Measurements from ENCODE around the gene USP22. TPM values are rescaled to one million over a fixed set of nuclear protein-coding genes. Genes with fewer than 3 reads are reported as not detected.

The USP22 gene
- polyA plus RNA-seq, 1 donor (not counting 4 experiments of a cell fraction or from before 2014, with no cell fraction given), result 111 TPM

DNA sequence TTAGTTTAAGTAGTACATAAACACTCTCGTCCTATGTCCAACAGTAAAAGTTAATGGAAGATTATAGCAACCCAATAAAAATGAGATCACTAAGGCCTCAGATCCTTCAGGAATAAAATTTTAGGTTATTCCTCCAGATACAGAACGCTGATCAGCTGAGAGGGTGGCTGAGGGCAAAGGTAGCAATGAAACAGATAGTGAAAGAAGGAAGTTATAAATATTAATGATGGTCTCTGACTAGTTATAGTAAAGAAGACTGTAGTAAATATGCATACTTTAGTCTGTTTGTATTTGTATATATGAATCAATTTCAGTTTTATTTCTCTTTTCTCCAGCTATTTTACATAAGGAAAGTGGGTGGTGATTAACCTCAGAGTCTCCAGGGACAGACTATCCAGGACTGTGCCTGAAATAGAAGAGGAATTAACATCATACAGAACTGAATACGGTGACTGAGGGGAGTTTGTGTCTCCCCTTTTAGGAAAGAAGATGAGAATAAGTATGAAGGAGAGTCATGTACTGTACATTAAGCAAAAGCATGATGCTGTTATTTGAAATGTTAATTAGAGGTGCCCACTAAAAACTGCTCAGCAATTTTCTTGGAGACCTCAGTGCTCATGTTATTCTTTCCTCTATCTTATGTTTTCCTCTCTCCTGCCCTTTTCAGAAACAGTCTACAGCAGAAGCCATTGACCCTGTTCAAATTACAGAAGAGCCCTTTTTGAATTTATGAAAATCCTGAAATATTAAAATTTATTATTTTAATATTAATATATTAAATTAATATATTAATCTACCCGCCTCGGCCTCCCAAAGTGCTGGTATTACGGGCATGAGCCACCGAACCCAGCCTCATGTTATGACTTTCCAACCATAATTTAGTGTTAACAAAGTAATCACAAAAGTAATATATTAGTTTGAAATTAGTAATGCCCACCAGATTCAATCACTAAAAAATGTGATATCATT, 47.4 kb upstream of the USP22 start:
- Histone ChIP-seq H3K79me2 (ENCODE audit: control insufficient read depth, insufficient read depth, low read length) (no peaks in the 10 kb centered on the region), H2AFZ (ENCODE audit: control insufficient read depth, low read length) (no peak overlapping the region), H3K4me1 (ENCODE audit: control insufficient read depth, extremely low read depth, insufficient read depth, low read length) (no peaks in the 10 kb centered on the region), H3K4me2 (ENCODE audit: control insufficient read depth, extremely low read depth, insufficient read depth, low read depth, low read length) (no peak overlapping the region), H3K9me3 (ENCODE audit: control insufficient read depth, low read depth, low read length) (no peaks in the 10 kb centered on the region), H3K27ac (ENCODE audit: control insufficient read depth, insufficient read depth, low read length) (no peak overlapping the region), H3K4me3 (ENCODE audit: control insufficient read depth in 2 of 3, extremely low read depth in 1 of 3, insufficient read depth in 2 of 3, low read depth in 1 of 3, low read length in 3 of 3) (no peak overlapping the region), H3K27me3 (ENCODE audit: control insufficient read depth, extremely low read depth, insufficient read depth, low read length) (no peaks in the 10 kb centered on the region), H3K9ac (ENCODE audit: control insufficient read depth, extremely low read depth, insufficient read depth, low read length) (no peak overlapping the region), H3K9me1 (ENCODE audit: control insufficient read depth, extremely low read depth, insufficient read depth, low read length) (no peaks in the 10 kb centered on the region), H3K36me3 (ENCODE audit: control insufficient read depth in 2 of 2, extremely low read depth in 1 of 2, insufficient read depth in 2 of 2, low read length in 2 of 2) (no peaks in the 10 kb centered on the region), H4K20me1 (ENCODE audit: control insufficient read depth, extremely low read depth, insufficient read depth, low read length) (no peaks in the 10 kb centered on the region)
- FAIRE-seq (no peak), DNase-seq (ENCODE audit: low read depth, low spot score) (no peak)
- no peak for TF ChIP-seq EZH2 (IDR thresholded peaks at IDR 0.05; ENCODE audit: low read length)
- TF ChIP-seq, protein P1, sequence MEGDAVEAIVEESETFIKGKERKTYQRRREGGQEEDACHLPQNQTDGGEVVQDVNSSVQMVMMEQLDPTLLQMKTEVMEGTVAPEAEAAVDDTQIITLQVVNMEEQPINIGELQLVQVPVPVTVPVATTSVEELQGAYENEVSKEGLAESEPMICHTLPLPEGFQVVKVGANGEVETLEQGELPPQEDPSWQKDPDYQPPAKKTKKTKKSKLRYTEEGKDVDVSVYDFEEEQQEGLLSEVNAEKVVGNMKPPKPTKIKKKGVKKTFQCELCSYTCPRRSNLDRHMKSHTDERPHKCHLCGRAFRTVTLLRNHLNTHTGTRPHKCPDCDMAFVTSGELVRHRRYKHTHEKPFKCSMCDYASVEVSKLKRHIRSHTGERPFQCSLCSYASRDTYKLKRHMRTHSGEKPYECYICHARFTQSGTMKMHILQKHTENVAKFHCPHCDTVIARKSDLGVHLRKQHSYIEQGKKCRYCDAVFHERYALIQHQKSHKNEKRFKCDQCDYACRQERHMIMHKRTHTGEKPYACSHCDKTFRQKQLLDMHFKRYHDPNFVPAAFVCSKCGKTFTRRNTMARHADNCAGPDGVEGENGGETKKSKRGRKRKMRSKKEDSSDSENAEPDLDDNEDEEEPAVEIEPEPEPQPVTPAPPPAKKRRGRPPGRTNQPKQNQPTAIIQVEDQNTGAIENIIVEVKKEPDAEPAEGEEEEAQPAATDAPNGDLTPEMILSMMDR (optimal IDR thresholded peaks at IDR 0.05 in 1 of 3, IDR thresholded peaks at IDR 0.05 in 1 of 3, conservative IDR thresholded peaks at IDR 0.05 in 1 of 3; ENCODE audit: extremely low read depth in 1 of 3, insufficient read depth in 2 of 3, low read length in 3 of 3), result no peak
- dilution Hi-C loops (cut with MboI; ENCODE audit: extremely low pct_ligation_motif_present, low sequenced_read_pairs), result no loop called here

DNA sequence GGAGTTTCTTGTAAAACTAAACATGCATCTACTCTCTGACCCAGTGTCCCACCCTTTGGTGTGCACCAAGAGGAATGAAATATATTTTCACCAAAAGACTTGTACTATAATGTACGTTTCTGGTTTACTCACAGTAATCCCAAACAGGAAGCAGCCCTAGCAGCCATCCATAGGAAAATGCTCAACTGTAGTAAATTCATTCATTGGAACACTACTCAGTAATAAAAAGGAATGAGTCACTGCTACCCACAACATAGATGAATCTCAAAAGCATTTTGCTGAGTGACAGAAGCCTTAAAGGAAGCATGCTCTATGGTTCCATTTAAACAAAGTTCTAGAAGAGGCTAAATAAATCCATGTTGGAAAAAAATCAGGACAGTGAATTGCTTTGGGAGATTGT, 46.3 kb upstream of the USP22 start:
- FAIRE-seq (peak; percentile 73), DNase-seq (ENCODE audit: low read depth, low spot score) (no peak)
- Histone ChIP-seq H2AFZ (ENCODE audit: control insufficient read depth, low read length) (no peak overlapping the region), H4K20me1 (ENCODE audit: control insufficient read depth, extremely low read depth, insufficient read depth, low read length) (no peaks in the 10 kb centered on the region), H3K4me2 (ENCODE audit: control insufficient read depth, extremely low read depth, insufficient read depth, low read depth, low read length) (no peak overlapping the region), H3K9ac (ENCODE audit: control insufficient read depth, extremely low read depth, insufficient read depth, low read length) (no peak overlapping the region), H3K27ac (ENCODE audit: control insufficient read depth, insufficient read depth, low read length) (no peak overlapping the region), H3K9me3 (ENCODE audit: control insufficient read depth, low read depth, low read length) (no peaks in the 10 kb centered on the region), H3K4me3 (ENCODE audit: control insufficient read depth in 2 of 3, extremely low read depth in 1 of 3, insufficient read depth in 2 of 3, low read depth in 1 of 3, low read length in 3 of 3) (no peak overlapping the region), H3K27me3 (ENCODE audit: control insufficient read depth, extremely low read depth, insufficient read depth, low read length) (no peaks in the 10 kb centered on the region), H3K79me2 (ENCODE audit: control insufficient read depth, insufficient read depth, low read length) (no peaks in the 10 kb centered on the region), H3K36me3 (ENCODE audit: control insufficient read depth in 2 of 2, extremely low read depth in 1 of 2, insufficient read depth in 2 of 2, low read length in 2 of 2) (no peaks in the 10 kb centered on the region), H3K9me1 (ENCODE audit: control insufficient read depth, extremely low read depth, insufficient read depth, low read length) (no peaks in the 10 kb centered on the region), H3K4me1 (ENCODE audit: control insufficient read depth, extremely low read depth, insufficient read depth, low read length) (no peaks in the 10 kb centered on the region)
- dilution Hi-C loops (cut with MboI; ENCODE audit: extremely low pct_ligation_motif_present, low sequenced_read_pairs), result no loop called here
- TF ChIP-seq, protein P1 (optimal IDR thresholded peaks at IDR 0.05 in 1 of 3, IDR thresholded peaks at IDR 0.05 in 1 of 3, conservative IDR thresholded peaks at IDR 0.05 in 1 of 3; ENCODE audit: extremely low read depth in 1 of 3, insufficient read depth in 2 of 3, low read length in 3 of 3), result no peak
- no peak for TF ChIP-seq EZH2 (IDR thresholded peaks at IDR 0.05; ENCODE audit: low read length)

Data from keratinocyte (primary cell).